NCI-H446 treated with DMSO at 0.1 percent for 48 hours (cell line): Measurements from ENCODE around the gene CDH23.

ENCODE experiments used
- DNase-seq: peaks from one replicate; lab custom pipeline; 2025; lab: John Stamatoyannopoulos, UW

The CDH23 gene

GRCh38 chr10:71467161-71467560 lies 70.4 kb downstream of the CDH23 start:
- no peak for DNase-seq

- DNase-seq = no peak
Observed at GRCh38 chr10:71467569-71468362, 71.0 kb downstream of the CDH23 start.

GRCh38 chr10:71468363-71469094 lies 71.8 kb downstream of the CDH23 start:
- DNase-seq = no peak

GRCh38 chr10:71471006-71471405 lies 74.3 kb downstream of the CDH23 start:
- DNase-seq = no peak

- DNase-seq = no peak
Observed at GRCh38 chr10:71471957-71472365, 75.2 kb downstream of the CDH23 start.

- DNase-seq = no peak
Observed at GRCh38 chr10:71472466-71472865, 75.7 kb downstream of the CDH23 start.

GRCh38 chr10:71472912-71473311 lies 76.2 kb downstream of the CDH23 start:
- no peak for DNase-seq

- DNase-seq = no peak
Observed at GRCh38 chr10:71473671-71474599, 77.2 kb downstream of the CDH23 start.

- no peak for DNase-seq
Observed at GRCh38 chr10:71474702-71475242, 78.1 kb downstream of the CDH23 start.

GRCh38 chr10:71475243-71475871 lies 78.6 kb downstream of the CDH23 start:
- peak; percentile 69 for DNase-seq

- DNase-seq = no peak
Observed at GRCh38 chr10:71476228-71477011, 79.7 kb downstream of the CDH23 start.

GRCh38 chr10:71478173-71478572 lies 81.5 kb downstream of the CDH23 start:
- no peak for DNase-seq

GRCh38 chr10:71478813-71479365 lies 82.2 kb downstream of the CDH23 start:
- DNase-seq = no peak

GRCh38 chr10:71479831-71480230 lies 83.1 kb downstream of the CDH23 start:
- no peak for DNase-seq

- no peak for DNase-seq
Observed at GRCh38 chr10:71480662-71481061, 83.9 kb downstream of the CDH23 start.

GRCh38 chr10:71481746-71482410 lies 85.2 kb downstream of the CDH23 start:
- no peak for DNase-seq

- DNase-seq = no peak
Observed at GRCh38 chr10:71482620-71483019, 85.9 kb downstream of the CDH23 start.

GRCh38 chr10:71483135-71483534 lies 86.4 kb downstream of the CDH23 start:
- DNase-seq = no peak

- no peak for DNase-seq
Observed at GRCh38 chr10:71483885-71484751, 87.4 kb downstream of the CDH23 start.
